K562 (cell line): ENCODE results near the gene PSMB7. TPM values are rescaled to one million over a fixed set of nuclear protein-coding genes. Genes with fewer than 3 reads are reported as not detected.
A peak's percentile ranks its signal among the peaks of the same experiment; 100 is the strongest.

Experiments
- ATAC-seq: fragments of 200-7000 bp; cut with Tn5 transposase; 3 replicates; pipeline ENCODE4 v1.9.1; 2020; ENCODE audit warnings: moderate library complexity
- BruUV-seq: library from RNA; stranded (reverse); fragments of 400-500 nt; replicated peaks from 2 replicates; lab custom pipeline; 2021; lab: Mats Ljungman, UMichigan
- CTCF ChIA-PET: fragments of 300-600 bp; formaldehyde crosslinking; extraction: SDS; loops from one replicate; lab custom pipeline; 2021; ENCODE audit warnings: low intra/inter-chr PET ratio; lab: Yijun Ruan, JAX
- POLR2A ChIA-PET: fragments of 300-600, 350-650 bp; sonication (Branson Sonifier 250); formaldehyde crosslinking; extraction: SDS; loops from one replicate; lab custom pipeline; 2021; ENCODE audit warnings: antibody characterized with exemption, inconsistent platforms; lab: Yijun Ruan, JAX
- DNase-seq, 4 experiments: peaks; one replicate each; pipeline versions ENCODE4 v3.0.0 to v3.0.0-alpha.2; 2011 to 2018; ENCODE audit warnings: low spot score in 3 of 4, mixed read lengths in 3 of 4; ENCODE audit errors: extremely low read depth in 1 of 4
- FAIRE-seq: peaks from 2 replicates; lab custom pipeline; 2011; peaks lifted over from hg19 to GRCh38; lab: Jason Lieb, UNC
- H2AFZ ChIP-seq: 2 replicates; pipeline ENCODE4 v1.6.0; 2011; ENCODE audit warnings: low read depth, low read length, control low read depth, inconsistent platforms
- H3K27ac ChIP-seq: fragments of 200-600 bp; 3 replicates; pipeline ENCODE4 v1.8.0; 2011; ENCODE audit warnings: low read depth, mild to moderate bottlenecking, control low read depth, inconsistent platforms, low read length, moderate library complexity, mixed read lengths; ENCODE audit errors: extremely low read depth
- H3K27me3 ChIP-seq, 2 experiments: fragments of 300-600 bp in 1 of 2; 2 replicates in 1 of 2; 3 replicates in 1 of 2; pipeline versions ENCODE4 v1.6.0 to v1.8.0; 2011; ENCODE audit warnings: inconsistent platforms in 2 of 2, low read length in 2 of 2, mild to moderate bottlenecking in 1 of 2, mixed read lengths in 1 of 2, moderate library complexity in 1 of 2; ENCODE audit not compliant: control insufficient read depth in 2 of 2, insufficient read depth in 2 of 2
- H3K36me3 ChIP-seq: fragments of 300-600 bp; 3 replicates; pipeline ENCODE4 v1.8.0; 2011; ENCODE audit warnings: mild to moderate bottlenecking, low read length, inconsistent platforms; ENCODE audit not compliant: control insufficient read depth, insufficient read depth
- H3K4me1 ChIP-seq, 2 experiments: fragments of 200-600 bp in 1 of 2; replicated peaks in 1 of 2; 2 replicates in 1 of 2; 3 replicates in 1 of 2; pipeline versions ENCODE4 v1.5.1 to v1.8.0; 2011; ENCODE audit warnings: inconsistent platforms in 2 of 2, low read length in 2 of 2, mild to moderate bottlenecking in 1 of 2, mixed read lengths in 1 of 2, moderate library complexity in 1 of 2; ENCODE audit not compliant: control insufficient read depth in 2 of 2, insufficient read depth in 2 of 2
- H3K4me2 ChIP-seq: 2 replicates; pipeline ENCODE4 v1.6.1; 2011; ENCODE audit warnings: low read length, control low read depth, inconsistent platforms, mixed read lengths; ENCODE audit not compliant: insufficient read depth
- H3K4me3 ChIP-seq: fragments of 200-600 bp; sonication (generic), shearing (Covaris generic); 2 replicates; pipeline ENCODE4 v1.5.1; 2016; ENCODE audit warnings: control low read depth, inconsistent platforms
- H3K79me2 ChIP-seq: fragments of 200-600 bp; 3 replicates; pipeline ENCODE4 v1.8.0; 2011; ENCODE audit warnings: low read length, inconsistent platforms; ENCODE audit not compliant: control insufficient read depth, insufficient read depth
- H3K9ac ChIP-seq, 2 experiments: 2 replicates each; pipeline versions ENCODE4 v1.6.0 to v1.6.1; 2011; ENCODE audit warnings: low read depth in 2 of 2, low read length in 2 of 2, control low read depth in 1 of 2, inconsistent platforms in 1 of 2, mild to moderate bottlenecking in 1 of 2, mixed read lengths in 1 of 2; ENCODE audit not compliant: insufficient read depth in 1 of 2
- H3K9me1 ChIP-seq: one replicate; pipeline ENCODE4 v1.6.0; 2011; ENCODE audit warnings: inconsistent platforms, mild to moderate bottlenecking, low read length, moderate library complexity; ENCODE audit not compliant: control insufficient read depth, insufficient read depth
- H3K9me3 ChIP-seq: replicated peaks from 2 replicates; pipeline ENCODE4 v1.5.1; 2011; ENCODE audit warnings: low read depth, low read length, inconsistent platforms; ENCODE audit not compliant: control insufficient read depth, insufficient read depth
- H4K20me1 ChIP-seq: replicated peaks from 2 replicates; pipeline ENCODE4 v1.6.1; 2011; ENCODE audit warnings: low read length, inconsistent platforms, mixed read lengths; ENCODE audit not compliant: control insufficient read depth, insufficient read depth
- ARHGAP35 ChIP-seq: fragments of 450-650 bp; IDR thresholded peaks from 2 replicates; pipeline ENCODE4 v1.6.1; 2018; ENCODE audit not compliant: partially characterized antibody
- EHMT2 ChIP-seq: fragments of 450-650 bp; IDR thresholded peaks from 2 replicates; pipeline ENCODE4 v1.6.1; 2018; ENCODE audit warnings: antibody characterized with exemption
- HIVEP1 ChIP-seq: fragments of 250-450 bp; sonication (Bioruptor Pico); IDR thresholded peaks from 2 replicates; pipeline ENCODE4 v1.4.0; 2020; ENCODE audit warnings: mild to moderate bottlenecking
- KLF6 ChIP-seq: fragments of 250-450 bp; sonication (Bioruptor Pico); IDR thresholded peaks from 2 replicates; pipeline ENCODE4 v1.4.0; 2020; ENCODE audit warnings: mild to moderate bottlenecking, moderate library complexity, borderline replicate concordance
- NCOR1 ChIP-seq: fragments of 450-650 bp; IDR thresholded peaks from 2 replicates; pipeline ENCODE4 v1.6.1; 2016; ENCODE audit warnings: mild to moderate bottlenecking, moderate library complexity
- PRMT5 ChIP-seq: sonication (generic); formaldehyde crosslinking; IDR thresholded peaks from 2 replicates; pipeline ENCODE4 v1.5.0; 2020; ENCODE audit warnings: missing genetic modification reagents
- PYGO2 ChIP-seq: fragments of 450-650 bp; IDR thresholded peaks from 2 replicates; pipeline ENCODE4 v1.6.1; 2016; ENCODE audit warnings: mild to moderate bottlenecking, missing genetic modification characterization, moderate library complexity, missing compliant biosample characterization
- RFX5 ChIP-seq: IDR thresholded peaks from 2 replicates; pipeline ENCODE4 v1.6.1; 2011; ENCODE audit warnings: low read depth, mild to moderate bottlenecking, improper control_type of control experiment, low read length
- SAFB2 ChIP-seq: fragments of 200-400 bp; formaldehyde crosslinking; IDR thresholded peaks from 2 replicates; pipeline ENCODE4 v1.6.1; 2018; ENCODE audit warnings: borderline replicate concordance, low read length, low read depth, moderate library complexity; ENCODE audit not compliant: severe bottlenecking
- SUPT5H ChIP-seq: fragments of 450-650 bp; IDR thresholded peaks from 2 replicates; pipeline ENCODE4 v1.6.1; 2016
- ZNF134 ChIP-seq: fragments of 250-450 bp; sonication (Bioruptor Pico); conservative IDR thresholded peaks from 2 replicates; pipeline ENCODE4 v1.4.0; 2020
- ZNF146 ChIP-seq: IDR thresholded peaks from one replicate; pipeline ENCODE4 v1.6.1; 2018; ENCODE audit warnings: missing compliant biosample characterization; ENCODE audit not compliant: unreplicated experiment
- ZNF780A ChIP-seq: fragments of 250-450 bp; sonication (Bioruptor Pico); IDR thresholded peaks from 2 replicates; pipeline ENCODE4 v1.5.0; 2021; ENCODE audit warnings: mild to moderate bottlenecking
- WGBS: fragments of 100-300 bp; shearing (Covaris generic); methylation state at CpG from one replicate; pipeline ENCODE4 v1.1.6; 2016; ENCODE audit warnings: low coverage, mixed read lengths; ENCODE audit not compliant: insufficient coverage; ENCODE audit errors: missing lambda C conversion rate; 5-methylcytosine and 5-hydroxymethylcytosine counted together
- in situ Hi-C: fragments of 300-500 bp; cut with MboI; formaldehyde crosslinking; loops from 4 replicates; pipeline ENCODE4 v1.15.0; 2018; ENCODE audit warnings: inconsistent platforms, mixed read lengths
- intact Hi-C: fragments of 100-400 bp; cut with micrococcal nuclease; formaldehyde crosslinking; loops from 2 replicates; pipeline ENCODE4 v1.14.2; 2022
- polyA plus RNA-seq, 8 experiments: library from polyadenylated mRNA; depleted of rRNA in 4 of 8; stranded (reverse) in 5 of 8; unstranded in 3 of 8; fragments of >200 nt; fragmentation: Nextera tagmentation in 2 of 8; fragmentation: Illumina TruSeq in 1 of 8; extraction: Ambion mirVana in 2 of 8; extraction: Trizol in 1 of 8; gene quantifications; 2 replicates each; pipeline versions ENCODE4 v1.2.1 to v1.2.3, GENCODE V29; 2011 to 2014; ENCODE audit warnings: inconsistent platforms in 1 of 8, missing spikeins in 1 of 8
- total RNA-seq, 7 experiments: library from RNA; depleted of rRNA in 6 of 7; stranded (reverse); fragments of >200 nt in 6 of 7; fragmentation: Illumina TruSeq in 2 of 7; extraction: Trizol in 2 of 7; gene quantifications; 2 replicates each; pipeline versions ENCODE4 v1.2.1 to v1.2.3, GENCODE V29; 2011 to 2021; ENCODE audit warnings: low replicate concordance in 1 of 7
- TF ChIP-seq, protein P1 (sequence below): fragments of 450-650 bp; conservative IDR thresholded peaks from 2 replicates; pipeline ENCODE4 v1.6.1; 2016; ENCODE audit warnings: missing genetic modification characterization, low read depth, mild to moderate bottlenecking, control low read depth, missing compliant biosample characterization
- TF ChIP-seq, protein P2 (sequence below), 2 experiments: fragments of 450-650 bp; IDR thresholded peaks; 2 replicates each; pipeline ENCODE4 v1.6.1; 2016

PSMB7 gene
- total and polyA plus RNA-seq, 9 of the 15 experiments (the other 6 are each of a cell fraction or from before 2014, with no cell fraction given): 321 to 978 (median 407) TPM

DNA sequence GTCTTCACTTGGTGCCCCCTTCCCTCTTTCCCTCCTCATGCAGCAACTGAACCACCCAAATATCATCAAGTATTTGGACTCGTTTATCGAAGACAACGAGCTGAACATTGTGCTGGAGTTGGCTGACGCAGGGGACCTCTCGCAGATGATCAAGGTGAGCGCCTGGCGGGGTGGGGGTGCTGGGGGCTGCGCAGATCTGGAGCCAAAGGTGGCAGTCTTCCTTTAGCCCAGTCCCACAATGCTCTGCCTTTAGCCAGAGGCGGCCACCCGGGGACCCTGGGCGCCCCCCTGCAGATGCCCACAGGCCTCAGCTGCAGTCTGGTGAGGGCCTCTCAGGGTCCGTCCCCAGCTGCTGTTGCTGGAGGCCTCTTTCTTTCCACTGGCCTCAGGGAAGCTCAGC, 93.8 kb downstream of the PSMB7 start:
- Histone ChIP-seq H3K9ac (peak overlapping the region in 1 of 2 experiments; percentile 4; a peak in 1 of 4 replicates), H3K9me3 (no peaks in the 10 kb centered on the region), H2AFZ (no peak overlapping the region), H3K27ac (no peak overlapping the region), H3K4me2 (no peak overlapping the region), H4K20me1 (0 out of 2 replicates have a peak, but pooled peaks cover 4% of the 10 kb centered on the region), H3K27me3 (no peaks in the 10 kb centered on the region), H3K4me3 (no peak overlapping the region), H3K9me1 (no peaks in the 10 kb centered on the region), H3K4me1 (peaks cover 11 to 24% of the 10 kb centered on the region in 2 experiments), H3K79me2 (no peaks in the 10 kb centered on the region), H3K36me3 (no peaks in the 10 kb centered on the region)
- DNase-seq: no peak
- intact Hi-C loops (loop anchor here (5.0 kb wide), 1 partner anchor 71 kb away; no protein-coding TSS in a partner anchor), in situ Hi-C loops (loop anchor here (5.0 to 25.0 kb wide), 2 partner anchors 194 to 784 kb away; no protein-coding TSS in a partner anchor)
- TF ChIP-seq, protein P1, sequence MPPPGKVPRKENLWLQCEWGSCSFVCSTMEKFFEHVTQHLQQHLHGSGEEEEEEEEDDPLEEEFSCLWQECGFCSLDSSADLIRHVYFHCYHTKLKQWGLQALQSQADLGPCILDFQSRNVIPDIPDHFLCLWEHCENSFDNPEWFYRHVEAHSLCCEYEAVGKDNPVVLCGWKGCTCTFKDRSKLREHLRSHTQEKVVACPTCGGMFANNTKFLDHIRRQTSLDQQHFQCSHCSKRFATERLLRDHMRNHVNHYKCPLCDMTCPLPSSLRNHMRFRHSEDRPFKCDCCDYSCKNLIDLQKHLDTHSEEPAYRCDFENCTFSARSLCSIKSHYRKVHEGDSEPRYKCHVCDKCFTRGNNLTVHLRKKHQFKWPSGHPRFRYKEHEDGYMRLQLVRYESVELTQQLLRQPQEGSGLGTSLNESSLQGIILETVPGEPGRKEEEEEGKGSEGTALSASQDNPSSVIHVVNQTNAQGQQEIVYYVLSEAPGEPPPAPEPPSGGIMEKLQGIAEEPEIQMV (tag): no peak
- TF ChIP-seq ARHGAP35: no peak
- TF ChIP-seq ZNF146 (CRISPR knock-in tag): no peak
- no peak for TF ChIP-seq ZNF134 (CRISPR knock-in tag)
- TF ChIP-seq PRMT5 (CRISPR knock-in tag): no peak
- TF ChIP-seq SUPT5H: no peak
- no peak for TF ChIP-seq RFX5
- TF ChIP-seq NCOR1: no peak
- no peak for TF ChIP-seq KLF6 (CRISPR knock-in tag)
- no peak for TF ChIP-seq PYGO2
- TF ChIP-seq ZNF780A (CRISPR knock-in tag): no peak
- TF ChIP-seq, protein P2, sequence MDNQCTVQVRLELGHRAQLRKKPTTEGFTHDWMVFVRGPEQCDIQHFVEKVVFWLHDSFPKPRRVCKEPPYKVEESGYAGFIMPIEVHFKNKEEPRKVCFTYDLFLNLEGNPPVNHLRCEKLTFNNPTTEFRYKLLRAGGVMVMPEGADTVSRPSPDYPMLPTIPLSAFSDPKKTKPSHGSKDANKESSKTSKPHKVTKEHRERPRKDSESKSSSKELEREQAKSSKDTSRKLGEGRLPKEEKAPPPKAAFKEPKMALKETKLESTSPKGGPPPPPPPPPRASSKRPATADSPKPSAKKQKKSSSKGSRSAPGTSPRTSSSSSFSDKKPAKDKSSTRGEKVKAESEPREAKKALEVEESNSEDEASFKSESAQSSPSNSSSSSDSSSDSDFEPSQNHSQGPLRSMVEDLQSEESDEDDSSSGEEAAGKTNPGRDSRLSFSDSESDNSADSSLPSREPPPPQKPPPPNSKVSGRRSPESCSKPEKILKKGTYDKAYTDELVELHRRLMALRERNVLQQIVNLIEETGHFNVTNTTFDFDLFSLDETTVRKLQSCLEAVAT (IDR thresholded peaks at IDR 0.05): no peak
- TF ChIP-seq HIVEP1 (CRISPR knock-in tag): no peak
- no peak for TF ChIP-seq SAFB2
- no peak for TF ChIP-seq EHMT2
- no peak for ATAC-seq
- WGBS: 67% methylated on average over 7 of the region's 12 CpGs
- BruUV-seq: no TSS peak
- POLR2A ChIA-PET: interaction anchor here (0.7 to 1.0 kb wide), 3 partner anchors 12 to 231 kb away, joined by 3 to 4 read pairs (median 3); no protein-coding TSS in a partner anchor
- CTCF ChIA-PET: interaction anchor here (0.6 to 2.6 kb wide), 3 partner anchors 187 to 198 kb away, joined by 4 to 16 read pairs (median 11); no protein-coding TSS in a partner anchor
- FAIRE-seq: no peak
